Measurements from ENCODE around the gene ITPR1.

ITPR1 gene

GRCh38 chr3:4586381-4586780, 93.2 kb downstream of the ITPR1 start:
- Histone ChIP-seq H3K27me3 (ENCODE audit: control insufficient read depth in 1 of 2, insufficient read depth in 1 of 2, low read length in 2 of 2) (no peaks in the 10 kb centered on the region), H3K79me1 (replicated peaks; ENCODE audit: low read length, poor library complexity, severe bottlenecking) (no peaks in the 10 kb centered on the region), H3K4me3 (ENCODE audit: insufficient read depth in 1 of 2, low read depth in 1 of 2, low read length in 2 of 2) (no peak overlapping the region), H2BK15ac (ENCODE audit: low read depth, poor library complexity, severe bottlenecking) (no peak overlapping the region), H3K14ac (ENCODE audit: low read length in 2 of 2) (no peak overlapping the region), H4K8ac (ENCODE audit: low read length) (no peak overlapping the region), H3K4me2 (ENCODE audit: low read length, poor library complexity, severe bottlenecking) (no peak overlapping the region), H3K9me3 (ENCODE audit: control insufficient read depth, low read length) (no peaks in the 10 kb centered on the region), H3K23ac (ENCODE audit: low read length in 2 of 2) (no peak overlapping the region), H2BK5ac (ENCODE audit: low read depth, low read length, poor library complexity, severe bottlenecking) (no peak overlapping the region), H4K91ac (ENCODE audit: low read length) (no peak overlapping the region), H3K9ac (ENCODE audit: low read length) (no peak overlapping the region), H2AFZ (ENCODE audit: low read depth, low read length) (no peak overlapping the region), H3K4ac (ENCODE audit: low read depth in 1 of 2, low read length in 2 of 2) (no peak overlapping the region), H2BK12ac (ENCODE audit: low read length in 2 of 2) (no peak overlapping the region), H3K27ac (ENCODE audit: low read length, poor library complexity, severe bottlenecking) (no peak overlapping the region), H3K36me3 (ENCODE audit: control insufficient read depth in 1 of 2, insufficient read depth in 2 of 2, low read depth in 1 of 2, low read length in 2 of 2) (no peaks in the 10 kb centered on the region), H2BK120ac (ENCODE audit: low read depth, low read length) (no peak overlapping the region), H3K18ac (ENCODE audit: low read depth in 1 of 2, low read length in 2 of 2) (no peak overlapping the region), H3K4me1 (ENCODE audit: control insufficient read depth, insufficient read depth, low read depth, low read length) (peaks cover 2% of the 10 kb centered on the region), H2AK5ac (ENCODE audit: low read length, severe bottlenecking) (no peak overlapping the region)
- DNase-seq = no peak
- 82% methylated on average over 3 of the region's 4 CpGs for WGBS

GRCh38 chr3:4587061-4587837, 94.1 kb downstream of the ITPR1 start:
- 77% methylated on average over 8 of the region's 8 CpGs for WGBS
- no peak overlapping the region for H3K9ac ChIP-seq (ENCODE audit: low read length)
- no peak for DNase-seq
- H2BK120ac ChIP-seq (ENCODE audit: low read depth, low read length) = no peak overlapping the region
- no peak overlapping the region for H3K4ac ChIP-seq (ENCODE audit: low read depth in 1 of 2, low read length in 2 of 2)
- H4K91ac ChIP-seq (ENCODE audit: low read length) = no peak overlapping the region
- H3K4me1 ChIP-seq (ENCODE audit: control insufficient read depth, insufficient read depth, low read depth, low read length) = peaks cover 1% of the 10 kb centered on the region
- H3K18ac ChIP-seq (ENCODE audit: low read depth in 1 of 2, low read length in 2 of 2) = no peak overlapping the region
- no peaks in the 10 kb centered on the region for H3K9me3 ChIP-seq (ENCODE audit: control insufficient read depth, low read length)
- no peak overlapping the region for H2AFZ ChIP-seq (ENCODE audit: low read depth, low read length)
- H4K8ac ChIP-seq (ENCODE audit: low read length) = no peak overlapping the region
- no peak overlapping the region for H3K4me3 ChIP-seq (ENCODE audit: insufficient read depth in 1 of 2, low read depth in 1 of 2, low read length in 2 of 2)
- H3K23ac ChIP-seq (ENCODE audit: low read length in 2 of 2) = no peak overlapping the region
- H3K36me3 ChIP-seq (ENCODE audit: control insufficient read depth in 1 of 2, insufficient read depth in 2 of 2, low read depth in 1 of 2, low read length in 2 of 2) = no peaks in the 10 kb centered on the region
- no peak overlapping the region for H2AK5ac ChIP-seq (ENCODE audit: low read length, severe bottlenecking)
- H3K27ac ChIP-seq (ENCODE audit: low read length, poor library complexity, severe bottlenecking) = no peak overlapping the region
- no peaks in the 10 kb centered on the region for H3K27me3 ChIP-seq (ENCODE audit: control insufficient read depth in 1 of 2, insufficient read depth in 1 of 2, low read length in 2 of 2)
- no peak overlapping the region for H2BK15ac ChIP-seq (ENCODE audit: low read depth, poor library complexity, severe bottlenecking)
- H2BK5ac ChIP-seq (ENCODE audit: low read depth, low read length, poor library complexity, severe bottlenecking) = no peak overlapping the region
- no peaks in the 10 kb centered on the region for H3K79me1 ChIP-seq (replicated peaks; ENCODE audit: low read length, poor library complexity, severe bottlenecking)
- no peak overlapping the region for H3K14ac ChIP-seq (ENCODE audit: low read length in 2 of 2)
- H3K4me2 ChIP-seq (ENCODE audit: low read length, poor library complexity, severe bottlenecking) = no peak overlapping the region
- H2BK12ac ChIP-seq (ENCODE audit: low read length in 2 of 2) = no peak overlapping the region

- Histone ChIP-seq H4K91ac (ENCODE audit: low read length) (no peak overlapping the region), H2AFZ (ENCODE audit: low read depth, low read length) (no peak overlapping the region), H2BK15ac (ENCODE audit: low read depth, poor library complexity, severe bottlenecking) (no peak overlapping the region), H3K4me3 (ENCODE audit: insufficient read depth in 1 of 2, low read depth in 1 of 2, low read length in 2 of 2) (no peak overlapping the region), H2AK5ac (ENCODE audit: low read length, severe bottlenecking) (no peak overlapping the region), H3K4ac (ENCODE audit: low read depth in 1 of 2, low read length in 2 of 2) (no peak overlapping the region), H4K8ac (ENCODE audit: low read length) (no peak overlapping the region), H3K36me3 (ENCODE audit: control insufficient read depth in 1 of 2, insufficient read depth in 2 of 2, low read depth in 1 of 2, low read length in 2 of 2) (no peaks in the 10 kb centered on the region), H3K4me2 (ENCODE audit: low read length, poor library complexity, severe bottlenecking) (no peak overlapping the region), H2BK120ac (ENCODE audit: low read depth, low read length) (no peak overlapping the region), H3K27me3 (ENCODE audit: control insufficient read depth in 1 of 2, insufficient read depth in 1 of 2, low read length in 2 of 2) (no peaks in the 10 kb centered on the region), H3K27ac (ENCODE audit: low read length, poor library complexity, severe bottlenecking) (no peak overlapping the region), H3K4me1 (ENCODE audit: control insufficient read depth, insufficient read depth, low read depth, low read length) (no peaks in the 10 kb centered on the region), H3K23ac (ENCODE audit: low read length in 2 of 2) (no peak overlapping the region), H3K79me1 (replicated peaks; ENCODE audit: low read length, poor library complexity, severe bottlenecking) (no peaks in the 10 kb centered on the region), H3K9me3 (ENCODE audit: control insufficient read depth, low read length) (no peaks in the 10 kb centered on the region), H3K18ac (ENCODE audit: low read depth in 1 of 2, low read length in 2 of 2) (no peak overlapping the region), H2BK5ac (ENCODE audit: low read depth, low read length, poor library complexity, severe bottlenecking) (no peak overlapping the region), H3K14ac (ENCODE audit: low read length in 2 of 2) (no peak overlapping the region), H3K9ac (ENCODE audit: low read length) (no peak overlapping the region), H2BK12ac (ENCODE audit: low read length in 2 of 2) (no peak overlapping the region)
- DNase-seq = no peak
Measured at GRCh38 chr3:4587838-4588105, 94.6 kb downstream of the ITPR1 start.

GRCh38 chr3:4588466-4588865, 95.3 kb downstream of the ITPR1 start:
- no peaks in the 10 kb centered on the region for H3K27me3 ChIP-seq (ENCODE audit: control insufficient read depth in 1 of 2, insufficient read depth in 1 of 2, low read length in 2 of 2)
- H4K8ac ChIP-seq (ENCODE audit: low read length) = no peak overlapping the region
- no peaks in the 10 kb centered on the region for H3K9me3 ChIP-seq (ENCODE audit: control insufficient read depth, low read length)
- H3K79me1 ChIP-seq (replicated peaks; ENCODE audit: low read length, poor library complexity, severe bottlenecking) = no peaks in the 10 kb centered on the region
- H3K23ac ChIP-seq (ENCODE audit: low read length in 2 of 2) = no peak overlapping the region
- DNase-seq = peak; percentile 77
- H2BK15ac ChIP-seq (ENCODE audit: low read depth, poor library complexity, severe bottlenecking) = no peak overlapping the region
- H2BK5ac ChIP-seq (ENCODE audit: low read depth, low read length, poor library complexity, severe bottlenecking) = no peak overlapping the region
- no peak overlapping the region for H2AK5ac ChIP-seq (ENCODE audit: low read length, severe bottlenecking)
- H4K91ac ChIP-seq (ENCODE audit: low read length) = no peak overlapping the region
- H3K4me2 ChIP-seq (ENCODE audit: low read length, poor library complexity, severe bottlenecking) = no peak overlapping the region
- no peaks in the 10 kb centered on the region for H3K36me3 ChIP-seq (ENCODE audit: control insufficient read depth in 1 of 2, insufficient read depth in 2 of 2, low read depth in 1 of 2, low read length in 2 of 2)
- whole genome bisulfite sequencing = 38% methylated on average over 4 of the region's 4 CpGs
- no peak overlapping the region for H2AFZ ChIP-seq (ENCODE audit: low read depth, low read length)
- no peak overlapping the region for H3K4me3 ChIP-seq (ENCODE audit: insufficient read depth in 1 of 2, low read depth in 1 of 2, low read length in 2 of 2)
- H3K14ac ChIP-seq (ENCODE audit: low read length in 2 of 2) = no peak overlapping the region
- no peak overlapping the region for H2BK12ac ChIP-seq (ENCODE audit: low read length in 2 of 2)
- H3K4ac ChIP-seq (ENCODE audit: low read depth in 1 of 2, low read length in 2 of 2) = no peak overlapping the region
- no peaks in the 10 kb centered on the region for H3K4me1 ChIP-seq (ENCODE audit: control insufficient read depth, insufficient read depth, low read depth, low read length)
- H2BK120ac ChIP-seq (ENCODE audit: low read depth, low read length) = no peak overlapping the region
- no peak overlapping the region for H3K27ac ChIP-seq (ENCODE audit: low read length, poor library complexity, severe bottlenecking)
- no peak overlapping the region for H3K18ac ChIP-seq (ENCODE audit: low read depth in 1 of 2, low read length in 2 of 2)
- no peak overlapping the region for H3K9ac ChIP-seq (ENCODE audit: low read length)

Measured in mesenchymal stem cell (in vitro differentiated cells and primary cell).